ENCODE measurements around the gene CYB561.
"Not testable (repeated sequence)": the region's sequence is repeated elsewhere in the genome, so short reads cannot be mapped to it uniquely, and the experiment has no call there.

CYB561 gene

DNA sequence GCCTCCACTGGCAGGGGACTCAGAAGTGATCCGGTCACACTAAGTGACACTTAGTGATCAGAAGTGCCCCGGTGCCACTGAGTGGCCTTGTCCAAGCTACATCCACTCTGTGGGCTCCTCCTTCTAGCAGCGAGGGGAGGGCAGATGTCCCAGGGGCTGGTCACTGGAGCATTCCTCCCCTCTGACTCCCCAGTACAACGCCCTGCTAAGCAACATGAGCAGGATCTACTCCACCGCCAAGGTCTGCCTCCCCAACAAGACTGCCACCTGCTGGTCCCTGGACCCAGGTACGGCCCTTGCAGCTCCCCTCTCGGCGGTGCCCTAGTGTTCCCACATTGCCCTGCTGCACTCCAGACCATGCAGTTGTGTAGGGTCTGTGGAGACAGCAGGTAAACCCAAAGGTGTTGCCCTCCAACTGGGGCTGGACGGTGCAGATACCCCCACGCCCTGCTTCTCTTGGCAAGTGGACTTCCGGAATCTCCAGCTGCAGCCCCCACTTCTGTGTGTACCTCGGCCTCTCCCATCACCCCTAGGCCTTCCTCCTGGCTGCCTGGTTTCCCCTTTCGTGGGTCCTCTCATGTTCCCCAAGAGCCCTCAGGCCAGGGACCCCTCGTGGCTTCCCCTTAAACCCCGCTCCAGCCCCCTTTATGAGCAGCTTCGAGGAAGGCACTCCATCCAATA lies 32.8 kb upstream of the CYB561 start:
- DNase-seq = peak; percentile 72

DNA sequence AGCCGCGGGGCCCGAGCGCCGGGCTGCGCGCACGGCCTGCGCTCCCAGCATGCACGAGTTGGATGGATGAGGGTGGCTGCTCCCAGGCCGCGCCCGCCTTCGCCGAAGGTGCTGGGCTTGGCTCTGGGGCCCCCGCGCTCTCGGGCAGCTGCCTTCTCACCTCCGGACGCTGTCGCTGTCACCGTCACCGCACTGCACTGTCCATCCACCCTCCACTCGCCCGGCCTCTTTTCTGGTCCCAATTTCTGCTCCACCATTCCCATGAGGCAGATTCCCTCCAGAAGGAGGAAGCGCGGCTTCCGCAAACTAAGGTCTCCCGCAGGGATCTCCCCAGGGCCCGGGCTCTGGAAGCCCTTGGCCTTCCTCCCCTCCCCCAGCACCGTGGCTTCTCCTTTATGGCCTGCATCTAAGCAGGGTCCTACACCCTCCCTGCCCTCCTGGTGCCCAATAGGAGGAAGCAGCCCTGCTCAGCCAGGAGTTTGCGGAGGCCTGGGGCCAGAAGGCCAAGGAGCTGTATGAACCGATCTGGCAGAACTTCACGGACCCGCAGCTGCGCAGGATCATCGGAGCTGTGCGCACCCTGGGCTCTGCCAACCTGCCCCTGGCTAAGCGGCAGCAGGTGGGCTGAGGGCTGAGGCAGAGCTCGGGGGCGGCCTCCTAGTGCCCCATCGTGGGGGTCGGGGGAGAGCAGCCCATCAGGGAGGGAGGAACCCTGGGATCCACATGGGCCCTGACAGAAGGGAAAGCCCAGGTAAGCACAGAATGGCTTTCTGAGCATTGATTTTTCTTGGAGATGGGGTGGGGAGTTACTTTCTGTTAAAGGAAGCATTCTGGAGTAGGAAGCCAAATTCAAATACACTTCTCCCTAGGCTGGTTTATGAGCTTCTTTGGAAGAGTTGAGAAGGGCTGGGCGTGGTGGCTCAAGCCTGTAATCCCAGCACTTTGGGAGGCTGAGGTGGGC lies 31.7 kb upstream of the CYB561 start:
- no peak for DNase-seq

DNA sequence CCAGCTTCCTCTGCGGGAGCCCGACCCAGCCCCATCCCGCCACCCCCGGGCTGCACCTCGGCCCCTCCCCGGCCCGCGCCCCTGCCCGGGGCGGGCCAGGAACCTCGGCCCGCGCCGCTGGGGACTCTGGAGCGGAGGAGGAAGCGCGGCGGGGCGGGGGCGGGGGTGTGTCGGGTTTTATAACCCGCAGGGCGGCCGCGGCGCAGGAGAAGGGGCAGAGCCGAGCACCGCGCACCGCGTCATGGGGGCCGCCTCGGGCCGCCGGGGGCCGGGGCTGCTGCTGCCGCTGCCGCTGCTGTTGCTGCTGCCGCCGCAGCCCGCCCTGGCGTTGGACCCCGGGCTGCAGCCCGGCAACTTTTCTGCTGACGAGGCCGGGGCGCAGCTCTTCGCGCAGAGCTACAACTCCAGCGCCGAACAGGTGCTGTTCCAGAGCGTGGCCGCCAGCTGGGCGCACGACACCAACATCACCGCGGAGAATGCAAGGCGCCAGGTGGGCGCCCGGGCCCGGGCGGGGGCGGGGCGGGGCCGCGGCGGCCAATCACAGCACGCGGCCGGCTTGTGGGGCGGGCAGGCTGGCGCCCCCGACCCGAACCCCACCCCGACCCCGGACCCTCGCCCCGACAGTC lies 30.9 kb upstream of the CYB561 start, which contains the start of gene ACE:
ACE (plus strand) TSS at position 208 of the 626 bp plus-strand sequence; CDS start at position 242, 34 bp downstream.
- DNase-seq = peak; percentile 48

DNA sequence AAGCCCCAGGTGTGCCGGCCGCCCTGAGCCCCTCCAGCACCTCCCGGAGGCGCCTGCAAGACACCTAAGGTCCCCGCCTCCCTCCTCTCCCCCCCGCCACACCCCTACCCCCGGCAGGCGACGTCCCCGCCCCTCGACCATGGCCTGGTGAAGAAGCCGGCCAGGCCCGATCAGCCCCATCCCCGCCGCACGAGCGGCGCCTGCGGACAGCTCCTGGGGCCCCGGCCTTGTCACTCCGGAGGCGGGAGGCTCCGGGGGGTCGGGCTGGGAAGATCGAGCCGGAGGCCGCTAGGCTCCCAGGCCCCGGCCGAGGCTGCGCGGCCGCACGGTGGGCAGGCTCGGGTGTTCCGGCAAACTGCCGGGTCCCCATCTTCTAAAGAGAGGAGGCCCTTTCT lies 30.4 kb upstream of the CYB561 start:
- DNase-seq = peak; percentile 39

DNA sequence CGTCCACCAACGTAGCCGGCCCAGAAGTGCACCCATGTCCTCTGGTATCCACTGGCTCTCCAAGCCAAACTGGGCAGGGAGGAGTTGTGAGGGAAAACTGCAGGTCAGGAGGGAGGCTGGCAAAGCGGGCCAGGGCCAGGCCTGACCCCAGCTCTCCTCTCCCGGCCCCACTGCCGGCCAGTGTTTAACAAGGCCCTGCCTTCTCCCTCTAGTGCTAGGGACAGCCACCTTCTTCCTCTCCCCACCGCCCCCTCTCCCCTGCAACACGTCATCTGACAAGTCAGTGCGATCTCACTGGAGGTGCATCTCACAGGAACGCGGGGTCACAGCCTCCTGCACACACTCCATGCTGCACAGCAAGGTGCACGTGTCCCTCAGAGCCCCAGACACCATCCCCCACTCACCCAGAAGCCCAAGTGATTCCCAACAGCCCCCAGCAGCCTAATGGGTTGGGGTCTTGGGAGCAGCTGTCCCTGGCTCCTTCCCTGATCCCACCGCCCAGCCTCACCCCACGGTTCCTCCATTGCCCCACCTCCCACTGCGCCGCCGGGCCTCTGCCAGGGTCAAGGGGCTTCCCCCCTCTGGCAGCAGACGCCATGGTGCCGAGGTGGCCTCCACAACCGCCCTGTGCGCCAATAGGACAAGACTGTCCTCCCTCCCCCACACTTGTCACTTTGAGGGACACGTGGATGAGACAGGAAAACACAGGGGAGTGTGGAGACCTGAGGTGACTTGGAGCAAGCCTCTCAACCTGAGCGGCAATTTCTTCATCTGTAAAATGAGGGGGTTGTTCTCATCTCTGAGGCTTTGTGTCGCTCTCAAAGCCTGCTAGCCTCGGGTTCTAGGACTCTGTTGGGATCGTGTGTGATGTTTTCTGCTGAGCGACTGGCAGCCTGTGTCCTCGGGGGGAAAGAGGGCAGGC lies 29.6 kb upstream of the CYB561 start:
- no peak for DNase-seq

DNA sequence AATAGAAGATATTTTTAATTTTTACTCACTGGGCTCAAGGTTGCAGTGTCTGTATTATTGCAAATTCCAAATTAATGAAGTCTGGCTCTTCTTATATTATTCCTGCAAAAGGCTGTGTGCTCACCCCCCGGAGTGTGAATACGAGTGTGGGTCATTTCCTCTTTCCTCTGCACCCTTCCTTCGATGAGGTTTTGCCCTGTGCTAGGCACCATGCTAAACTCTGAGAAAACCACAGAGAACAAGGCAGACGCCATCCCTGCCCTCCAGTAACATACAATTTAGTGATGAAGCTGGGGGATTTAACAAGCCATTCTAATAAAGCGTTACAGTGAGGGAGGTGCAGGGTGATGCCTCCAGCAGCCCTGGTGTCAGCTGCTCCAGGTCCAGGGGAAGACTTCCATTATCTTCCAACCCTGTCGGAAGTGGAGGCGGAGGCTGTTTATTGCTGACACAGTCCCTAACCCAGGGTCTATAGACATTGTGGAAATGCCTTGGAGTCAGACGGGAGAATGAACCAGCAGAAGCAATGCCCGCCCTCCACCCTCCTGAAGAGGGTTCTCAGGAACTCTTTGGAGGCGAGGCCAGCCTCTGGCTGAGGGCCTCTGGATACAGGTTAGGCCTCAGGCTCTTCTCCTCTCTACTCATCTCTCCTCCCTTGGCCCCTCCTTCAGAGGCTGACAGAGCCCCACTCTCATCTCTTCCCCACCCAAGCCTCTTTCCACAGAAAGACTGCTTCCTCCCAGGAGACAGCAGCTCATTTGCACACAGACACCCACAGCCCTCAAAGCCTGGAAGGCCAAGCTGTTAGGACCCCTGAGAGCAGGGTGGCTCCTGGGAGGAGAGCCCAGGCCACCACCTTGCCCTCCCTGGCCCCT lies 28.7 kb upstream of the CYB561 start:
- DNase-seq = no peak

DNA sequence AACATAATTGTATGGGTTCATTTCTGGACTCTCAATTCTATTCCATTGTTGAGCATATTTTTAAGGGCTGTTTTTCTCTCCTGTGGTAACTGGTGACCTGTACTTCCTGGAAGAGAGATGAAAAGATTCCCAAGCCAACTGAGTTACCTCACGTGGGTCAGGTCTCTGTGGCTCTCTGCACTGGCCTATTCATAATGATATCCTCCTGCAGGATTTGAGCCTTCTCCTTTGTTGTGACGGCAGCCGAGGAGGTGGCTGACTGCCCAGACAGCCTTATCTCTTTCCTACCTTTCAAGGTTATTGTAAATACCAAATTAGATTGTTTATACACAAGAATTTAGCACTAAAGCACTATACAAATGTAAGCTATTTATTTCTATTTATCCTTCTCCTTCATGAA lies 28.1 kb upstream of the CYB561 start:
- no peak for DNase-seq

DNA sequence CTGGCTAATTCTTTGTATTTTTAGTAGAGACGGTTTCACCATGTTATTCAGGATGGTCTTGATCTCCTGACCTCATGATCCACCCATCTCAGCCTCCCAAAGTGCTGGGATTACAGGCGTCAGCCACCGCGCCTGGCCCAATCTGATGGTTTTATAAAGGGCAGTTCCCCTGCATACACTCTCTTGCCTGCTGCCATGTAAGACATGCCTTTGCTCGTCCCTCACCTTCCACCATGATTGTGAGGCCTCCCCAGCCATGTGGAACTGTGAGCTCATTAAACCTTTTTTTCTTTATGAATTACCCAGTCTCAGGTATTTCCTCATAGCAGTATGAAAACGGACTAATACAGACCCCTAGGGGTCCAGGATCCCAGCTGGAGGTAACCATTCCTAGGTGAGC lies 22.0 kb upstream of the CYB561 start:
- DNase-seq = not testable (repeated sequence)

DNA sequence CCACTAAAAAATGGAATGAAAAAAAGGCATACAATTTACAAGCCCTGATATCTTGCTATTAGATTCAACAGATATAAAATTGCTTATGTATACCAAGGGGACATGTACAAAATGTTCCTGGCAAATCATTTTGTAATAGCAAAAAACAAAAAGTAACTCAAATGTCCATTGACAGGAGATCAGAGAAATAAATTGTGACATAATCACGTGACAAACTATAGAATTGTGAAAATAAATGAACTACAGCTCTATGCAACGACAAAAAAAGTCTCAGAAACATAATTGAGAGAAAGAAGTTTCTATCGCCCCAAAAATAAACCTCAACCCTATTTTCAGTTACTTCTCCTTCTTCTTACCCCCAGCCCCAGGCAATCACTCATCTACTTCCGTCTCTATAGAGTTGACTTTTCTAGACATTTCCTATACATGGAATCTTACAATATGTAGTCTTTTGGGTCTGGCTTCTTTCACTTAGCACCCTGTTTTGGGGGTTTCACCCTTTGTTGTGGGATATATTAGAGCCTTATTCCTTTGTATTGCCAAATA lies 18.7 kb upstream of the CYB561 start:
- DNase-seq = no peak

DNA sequence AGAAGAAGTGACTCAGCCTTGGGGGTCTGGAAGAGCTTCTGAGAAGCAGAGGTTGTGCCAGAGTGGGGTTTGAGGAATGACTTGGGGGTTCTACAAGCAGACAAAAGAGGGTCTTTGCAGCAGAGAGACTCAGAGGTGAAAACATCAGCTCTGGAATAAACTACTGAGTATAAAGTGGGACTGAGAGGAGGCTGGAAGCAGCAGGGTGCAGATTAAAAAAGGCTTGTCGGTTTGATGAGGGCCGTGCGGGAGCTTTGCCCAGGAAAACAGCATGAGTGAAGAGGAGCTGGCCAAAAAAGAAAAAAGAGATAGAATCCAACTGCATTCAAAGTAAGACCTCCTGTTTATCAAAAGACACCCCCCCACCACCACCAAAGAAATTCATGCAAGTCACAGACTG lies 17.7 kb upstream of the CYB561 start:
- no peak for DNase-seq

DNA sequence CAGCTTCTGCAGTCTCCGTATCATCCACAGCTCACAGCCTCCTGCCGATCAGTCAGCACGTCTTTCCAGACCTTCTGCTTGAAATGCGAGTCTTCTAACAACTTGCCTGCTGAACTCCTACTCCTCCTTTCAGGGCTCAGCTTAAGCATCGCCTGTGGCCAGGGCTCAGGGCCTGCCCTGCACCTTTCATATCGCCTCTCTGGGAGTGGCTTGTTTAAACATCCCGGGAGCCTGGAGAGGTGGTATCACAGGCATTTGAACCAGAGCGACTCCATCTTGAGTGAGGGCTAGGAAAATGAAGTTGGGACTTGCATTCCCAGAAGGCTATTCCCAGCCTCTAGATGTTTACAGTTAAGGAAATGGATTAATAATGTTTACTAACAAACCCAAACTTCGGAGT lies 13.9 kb upstream of the CYB561 start:
- no peak for DNase-seq

DNA sequence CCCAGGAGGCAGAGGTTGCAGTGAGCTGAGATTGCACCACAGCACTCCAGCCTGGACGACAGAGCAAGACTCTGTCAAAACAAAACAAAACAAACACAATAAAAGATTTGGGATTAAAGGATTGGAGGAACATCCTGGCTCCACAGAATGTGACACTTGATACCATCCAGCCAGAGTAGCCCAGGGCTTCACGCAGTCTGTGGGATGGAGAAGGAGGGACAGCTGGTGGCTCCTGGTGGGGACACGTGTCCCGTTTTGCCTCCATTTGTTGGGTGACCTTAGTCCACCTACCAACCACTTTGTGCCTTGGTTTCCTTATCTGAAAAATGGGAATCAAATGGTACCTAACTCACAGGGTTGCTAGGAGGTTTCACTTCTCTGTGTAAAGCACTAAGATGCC lies 12.4 kb upstream of the CYB561 start:
- DNase-seq = no peak

DNA sequence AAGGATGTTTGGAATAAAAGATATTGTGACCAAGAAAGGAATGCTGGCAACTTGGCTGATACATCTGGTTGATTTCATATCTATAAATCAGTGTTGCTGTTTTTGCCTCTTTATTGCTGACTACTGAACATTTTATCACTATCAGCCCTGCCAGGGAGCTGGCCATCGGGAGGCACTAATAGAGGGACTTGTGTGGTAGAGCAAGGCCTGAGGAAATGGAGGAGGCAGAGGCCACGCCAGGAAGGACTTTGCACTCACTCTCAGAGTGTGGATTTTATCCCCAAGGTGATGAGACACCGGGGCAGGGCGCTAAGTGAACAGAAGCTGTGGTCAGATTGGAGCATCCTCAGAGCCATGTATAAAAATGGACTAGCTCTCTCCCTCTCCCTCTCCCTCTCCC lies 9.3 kb upstream of the CYB561 start:
- DNase-seq = no peak

DNA sequence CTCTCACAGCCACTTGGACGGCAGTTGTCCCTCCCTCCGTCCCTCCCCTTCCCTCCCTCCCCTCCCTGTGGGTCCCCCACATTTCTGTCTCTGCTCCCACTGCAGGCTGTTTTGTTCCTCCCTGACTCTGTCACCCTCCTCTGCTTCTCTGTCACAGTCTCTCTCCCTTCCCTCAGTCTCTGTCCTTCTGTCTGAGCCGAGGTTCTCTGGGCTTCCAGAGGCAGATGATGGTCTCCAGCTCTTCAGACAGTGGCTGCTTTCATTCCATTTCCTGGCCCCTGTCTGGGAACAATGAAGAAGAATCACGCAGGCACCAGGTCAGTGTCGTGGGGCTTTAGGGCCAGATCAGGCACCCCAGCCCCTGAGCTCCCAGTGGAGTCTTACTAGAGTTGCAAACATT lies 8.8 kb upstream of the CYB561 start:
- DNase-seq = no peak

DNA sequence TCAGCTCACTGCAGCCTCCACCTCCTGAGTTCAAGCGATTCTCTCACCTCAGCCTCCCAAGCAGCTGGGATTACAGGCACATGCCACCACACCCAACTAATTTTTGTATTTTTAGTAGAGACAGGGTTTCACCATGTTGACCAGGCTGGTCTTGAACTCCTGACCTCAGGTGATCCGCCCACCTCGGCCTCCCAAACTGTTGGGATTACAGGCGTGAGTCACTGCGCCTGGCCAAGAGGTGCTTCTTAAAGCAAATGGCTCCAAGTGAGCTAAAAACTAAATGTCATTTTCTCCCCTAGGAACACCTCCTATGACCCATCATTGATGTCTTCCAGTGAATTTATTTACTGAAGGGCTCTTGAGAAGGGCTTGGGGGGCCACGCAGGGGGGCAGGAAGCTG lies 8.3 kb upstream of the CYB561 start:
- not testable (repeated sequence) for DNase-seq

DNA sequence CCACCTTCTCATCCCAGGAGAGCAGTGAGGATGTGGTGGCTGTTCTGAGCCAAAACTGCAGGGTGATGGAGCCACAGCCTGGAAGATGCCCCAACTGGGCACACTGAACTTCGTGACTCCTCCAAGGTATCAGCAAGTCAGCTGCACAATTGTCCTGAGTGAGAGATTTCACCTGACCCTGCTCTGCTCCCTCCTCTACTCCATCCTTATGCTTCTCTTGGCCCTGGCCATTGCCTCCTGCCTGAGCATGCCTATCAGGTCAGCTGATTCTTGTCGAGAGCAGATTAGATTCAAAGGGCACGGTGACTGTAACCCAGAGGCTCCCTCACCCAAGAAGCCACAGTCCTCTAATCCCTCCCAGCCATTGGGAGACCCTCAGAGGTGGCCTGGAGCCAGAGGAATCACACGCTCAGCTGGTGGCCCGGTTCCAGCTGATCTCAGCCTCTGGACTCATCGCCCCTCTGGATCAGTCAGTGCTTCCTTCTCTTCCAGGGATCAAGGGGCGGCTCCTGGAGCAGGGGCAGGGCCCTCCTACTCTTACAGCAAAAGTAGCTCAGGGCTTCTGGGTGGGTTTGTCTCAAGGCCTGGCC lies 7.0 kb upstream of the CYB561 start:
- no peak for DNase-seq

DNA sequence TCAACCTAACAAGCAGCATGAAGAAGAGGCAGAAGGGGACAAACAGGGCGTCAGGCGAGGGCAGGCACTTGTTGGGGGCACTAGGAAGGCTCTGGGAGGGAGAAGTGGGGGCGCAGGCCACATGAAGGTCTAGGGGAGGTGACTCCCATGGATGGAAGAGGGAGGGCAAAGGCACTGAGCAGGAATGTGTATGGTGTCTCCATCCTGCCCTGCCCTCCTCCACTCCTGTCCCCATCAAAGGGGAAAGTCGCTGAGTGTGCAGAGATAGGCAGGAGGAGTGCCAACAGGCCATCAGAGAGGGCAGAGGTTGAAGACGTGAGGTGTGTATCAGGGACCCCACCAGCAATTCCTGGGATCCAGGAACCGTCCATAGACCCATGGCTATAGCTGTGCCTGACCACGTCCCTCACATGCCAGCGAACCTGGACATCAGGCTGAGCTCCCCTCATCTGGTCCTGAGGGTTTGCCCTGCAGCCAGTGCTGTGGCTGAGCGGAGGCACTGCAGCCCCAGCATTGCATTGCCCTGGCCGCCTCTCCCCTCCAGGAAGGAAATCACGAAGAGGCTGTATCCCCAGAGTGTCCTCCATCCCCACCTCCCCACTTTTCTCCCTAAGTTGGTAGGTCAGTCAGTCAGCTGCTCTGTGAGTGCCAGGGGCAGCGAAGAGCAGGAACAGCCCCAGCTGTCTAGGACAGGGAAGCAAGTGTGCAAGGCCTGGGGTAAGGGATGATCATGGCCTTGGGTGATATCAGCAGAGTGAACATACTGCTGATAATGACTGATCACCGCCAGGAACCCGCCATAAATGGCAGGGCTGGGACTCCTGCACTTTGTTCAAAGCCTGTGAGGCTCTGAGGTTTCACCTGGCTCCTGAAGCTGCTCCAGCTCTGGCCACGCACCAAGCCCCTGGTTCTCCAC lies 6.2 kb upstream of the CYB561 start:
- no peak for DNase-seq

DNA sequence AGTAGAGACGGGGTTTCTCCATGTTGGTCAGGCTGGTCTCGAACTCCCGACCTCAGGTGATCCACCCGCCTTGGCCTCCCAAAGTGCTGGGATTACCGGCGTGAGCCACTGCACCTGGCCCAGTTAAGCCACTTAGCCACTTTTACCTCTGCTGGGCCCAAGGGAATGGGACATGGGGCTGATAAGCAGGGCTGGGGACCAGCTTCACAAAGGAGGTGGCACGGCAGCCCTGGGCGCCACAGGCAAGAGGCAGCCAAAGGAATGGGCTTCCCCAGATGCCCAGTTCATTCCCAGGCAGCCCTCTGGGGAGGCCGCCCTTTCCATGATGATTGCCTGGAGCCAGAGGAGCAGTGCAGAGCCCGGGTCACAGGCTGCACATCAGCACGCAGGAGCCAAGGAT lies 5.0 kb upstream of the CYB561 start:
- DNase-seq = no peak

DNA sequence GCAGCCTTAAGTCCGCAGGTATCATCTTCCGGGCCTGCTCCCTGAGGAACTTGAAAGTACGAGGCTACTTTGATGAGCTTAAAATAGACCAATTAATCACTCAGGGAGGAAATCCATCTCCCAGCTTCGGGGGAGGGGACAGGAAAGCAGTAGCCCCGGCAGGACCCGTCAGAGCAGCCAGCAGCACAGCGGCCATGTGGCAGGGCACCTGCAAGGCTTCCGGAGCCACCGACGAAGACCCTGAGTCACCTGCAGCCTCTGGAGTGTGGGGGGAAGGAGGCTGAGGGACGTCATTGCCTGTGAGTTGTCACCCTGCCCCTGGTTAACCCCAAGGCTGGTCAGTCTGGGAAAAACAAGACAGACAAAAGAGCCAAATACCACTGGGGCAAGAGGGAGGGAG lies 4.4 kb upstream of the CYB561 start:
- no peak for DNase-seq

DNA sequence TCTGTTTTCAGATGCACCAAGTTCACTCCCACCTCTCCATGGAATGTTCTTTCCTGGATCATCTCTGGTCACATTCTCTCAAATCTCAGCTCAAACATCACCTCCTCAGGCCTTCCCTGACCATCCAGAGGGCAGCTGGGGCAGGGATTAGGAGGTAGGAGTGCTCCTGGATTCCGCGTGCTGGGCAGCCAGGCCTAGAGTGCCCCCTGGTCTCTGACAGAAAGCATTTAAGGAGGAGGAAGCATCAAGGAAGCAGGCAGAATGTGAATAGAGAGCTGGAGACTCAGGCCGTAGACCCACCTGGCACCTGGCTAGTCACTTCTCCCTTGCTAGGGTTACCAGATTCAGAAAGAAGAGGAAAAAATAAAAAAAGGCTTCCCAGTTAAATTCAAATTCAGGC lies 2.5 kb upstream of the CYB561 start:
- DNase-seq = no peak

Data from right hindlimb (tissue), 1 donor.